GM23338 (cell line): ENCODE results near the gene BECN2.

Experiments
- CREB1 ChIP-seq: fragments of 250-450 bp; sonication (Bioruptor Pico); IDR thresholded peaks from 2 replicates; pipeline ENCODE4 v1.5.0; 2020; ENCODE audit warnings: low read depth, mild to moderate bottlenecking, moderate library complexity
- CTCF ChIP-seq, 2 experiments: fragments of 200-600 bp in 1 of 2; sonication (generic) in 1 of 2; conservative IDR thresholded peaks; 2 replicates each; pipeline versions ENCODE4 v1.5.1 to v1.6.1; 2016 to 2017; ENCODE audit warnings: antibody characterized with exemption in 2 of 2, low read depth in 2 of 2, mild to moderate bottlenecking in 2 of 2, moderate library complexity in 1 of 2
- ETS1 ChIP-seq: IDR thresholded peaks from 2 replicates; pipeline ENCODE4 v1.6.1; 2016; ENCODE audit warnings: antibody characterized with exemption
- EZH2 ChIP-seq: fragments of 200-600 bp; sonication (generic); IDR thresholded peaks from one replicate; pipeline ENCODE4 v1.8.0; 2017; ENCODE audit warnings: antibody characterized with exemption, mild to moderate bottlenecking, low read depth; ENCODE audit not compliant: unreplicated experiment
- EZH2phosphoT487 ChIP-seq: fragments of 200-600 bp; sonication (generic); IDR thresholded peaks from one replicate; pipeline ENCODE4 v1.8.1; 2018; ENCODE audit warnings: antibody characterized with exemption; ENCODE audit not compliant: unreplicated experiment
- JUNB ChIP-seq: IDR thresholded peaks from one replicate; pipeline ENCODE4 v1.6.1; 2016; ENCODE audit warnings: antibody characterized with exemption; ENCODE audit not compliant: unreplicated experiment
- NANOG ChIP-seq: IDR thresholded peaks from 2 replicates; pipeline ENCODE4 v1.6.1; 2016; ENCODE audit warnings: antibody characterized with exemption, borderline replicate concordance
- POLR2AphosphoS5 ChIP-seq: IDR thresholded peaks from 2 replicates; pipeline ENCODE4 v1.6.1; 2016; ENCODE audit warnings: antibody characterized with exemption, low read depth
- REST ChIP-seq: IDR thresholded peaks from one replicate; pipeline ENCODE4 v1.6.1; 2018; ENCODE audit warnings: antibody characterized with exemption; ENCODE audit not compliant: unreplicated experiment
- STAT1 ChIP-seq: IDR thresholded peaks from one replicate; pipeline ENCODE4 v1.6.1; 2016; ENCODE audit warnings: antibody characterized with exemption; ENCODE audit not compliant: unreplicated experiment
- ZNF114 ChIP-seq: fragments of 250-450 bp; sonication (Bioruptor Pico); IDR thresholded peaks from 2 replicates; pipeline ENCODE4 v1.5.0; 2020; ENCODE audit warnings: mild to moderate bottlenecking, moderate library complexity
- ZNF331 ChIP-seq: fragments of 250-450 bp; sonication (Bioruptor Pico); IDR thresholded peaks from 2 replicates; pipeline ENCODE4 v1.5.0; 2020; ENCODE audit warnings: low read depth, mild to moderate bottlenecking, moderate library complexity
- ZNF462 ChIP-seq: fragments of 250-450 bp; sonication (Bioruptor Pico); IDR thresholded peaks from 2 replicates; pipeline ENCODE4 v1.5.0; 2020; ENCODE audit warnings: mild to moderate bottlenecking, moderate library complexity

- no peak for TF ChIP-seq CTCF (conservative IDR thresholded peaks at IDR 0.05; ENCODE audit: low read depth in 2 of 2)
- TF ChIP-seq EZH2: no peak
- TF ChIP-seq POLR2AphosphoS5: no peak
- no peak for TF ChIP-seq JUNB
- TF ChIP-seq REST: no peak
- no peak for TF ChIP-seq STAT1
- no peak for TF ChIP-seq EZH2phosphoT487
- TF ChIP-seq ZNF114 (CRISPR knock-in tag): no peak
- no peak for TF ChIP-seq NANOG
- no peak for TF ChIP-seq CREB1 (CRISPR knock-in tag)
- no peak for TF ChIP-seq ETS1
- TF ChIP-seq ZNF331 (CRISPR knock-in tag): no peak
- no peak for TF ChIP-seq ZNF462 (CRISPR knock-in tag)
Observed at GRCh38 chr1:241927321-241927720, 30.2 kb upstream of the BECN2 start.
